IMR-90 (cell line): ENCODE results near the gene MLX. TPM values are rescaled to one million over a fixed set of nuclear protein-coding genes. Genes with fewer than 3 reads are reported as not detected.

Source experiments
- ATAC-seq: fragments of 200-7000 bp; cut with Tn5 transposase; 2 replicates; pipeline ENCODE4 v1.9.1; 2020; ENCODE audit warnings: low read depth, mild to moderate bottlenecking, moderate library complexity
- BruUV-seq: library from RNA; stranded (reverse); fragments of 400-500 nt; replicated peaks from 2 replicates; lab custom pipeline; 2021; lab: Mats Ljungman, UMichigan
- CTCF ChIA-PET: fragments of 300-600 bp; formaldehyde crosslinking; extraction: SDS; loops from one replicate; lab custom pipeline; 2021; ENCODE audit warnings: antibody characterized with exemption; lab: Yijun Ruan, JAX
- POLR2A ChIA-PET: fragments of 300-600 bp; sonication (Branson Sonifier 250); formaldehyde crosslinking; loops from one replicate; lab custom pipeline; 2022; ENCODE audit warnings: antibody characterized with exemption; ENCODE audit not compliant: unreplicated experiment; lab: Charles Lee
- DNase-seq: peaks from one replicate; pipeline ENCODE4 v3.0.0; 2013
- H2AFZ ChIP-seq: replicated peaks from 2 replicates; pipeline ENCODE3; 2013; ENCODE audit warnings: low read length, mild to moderate bottlenecking; ENCODE audit not compliant: poor library complexity
- H2AK5ac ChIP-seq: 2 replicates; pipeline ENCODE4 v1.6.1; 2013; ENCODE audit warnings: low read depth, low read length, inconsistent platforms
- H2AK9ac ChIP-seq: replicated peaks from 2 replicates; pipeline ENCODE3; 2013; ENCODE audit warnings: mild to moderate bottlenecking, low read depth, low read length, moderate library complexity; ENCODE audit not compliant: poor library complexity
- H2BK120ac ChIP-seq: 2 replicates; pipeline ENCODE4 v1.6.1; 2013; ENCODE audit warnings: low read depth, low read length, inconsistent platforms
- H2BK15ac ChIP-seq: 3 replicates; pipeline ENCODE4 v1.6.1; 2013; ENCODE audit warnings: low read depth, low read length, inconsistent platforms
- H2BK20ac ChIP-seq: 2 replicates; pipeline ENCODE4 v1.6.1; 2013; ENCODE audit warnings: low read depth, mild to moderate bottlenecking, inconsistent platforms, low read length, moderate library complexity
- H2BK5ac ChIP-seq: 2 replicates; pipeline ENCODE4 v1.6.1; 2013; ENCODE audit warnings: mild to moderate bottlenecking, low read depth, low read length, inconsistent platforms; ENCODE audit not compliant: poor library complexity, severe bottlenecking
- H3K14ac ChIP-seq: replicated peaks from 2 replicates; pipeline ENCODE4 v1.6.1; 2013; ENCODE audit warnings: low read depth, low read length, inconsistent platforms
- H3K18ac ChIP-seq: 2 replicates; pipeline ENCODE4 v1.6.1; 2013; ENCODE audit warnings: low read depth, low read length, control low read depth
- H3K23ac ChIP-seq: 2 replicates; pipeline ENCODE4 v1.6.1; 2013; ENCODE audit warnings: low read depth, low read length, inconsistent platforms
- H3K27ac ChIP-seq: 2 replicates; pipeline ENCODE4 v1.5.1; 2013; ENCODE audit warnings: mild to moderate bottlenecking, control low read depth, low read length; ENCODE audit not compliant: insufficient read depth
- H3K27me3 ChIP-seq: 2 replicates; pipeline ENCODE4 v1.6.1; 2013; ENCODE audit warnings: low read length; ENCODE audit not compliant: control insufficient read depth, insufficient read depth
- H3K36me3 ChIP-seq: 2 replicates; pipeline ENCODE4 v1.6.1; 2013; ENCODE audit warnings: low read length, mixed read lengths; ENCODE audit not compliant: control insufficient read depth, insufficient read depth
- H3K4ac ChIP-seq: 2 replicates; pipeline ENCODE4 v1.6.1; 2013; ENCODE audit warnings: low read depth, low read length, inconsistent platforms
- H3K4me1 ChIP-seq: 2 replicates; pipeline ENCODE4 v1.6.1; 2013; ENCODE audit warnings: low read length, mixed read lengths; ENCODE audit not compliant: control insufficient read depth, insufficient read depth
- H3K4me2 ChIP-seq: 2 replicates; pipeline ENCODE4 v1.6.1; 2013; ENCODE audit warnings: low read depth, mild to moderate bottlenecking, control low read depth, low read length, moderate library complexity
- H3K4me3 ChIP-seq: 2 replicates; pipeline ENCODE4 v1.5.1; 2013; ENCODE audit warnings: low read depth, mild to moderate bottlenecking, control low read depth, low read length, moderate library complexity; ENCODE audit not compliant: insufficient read depth
- H3K56ac ChIP-seq: 2 replicates; pipeline ENCODE4 v1.6.1; 2013; ENCODE audit warnings: low read length, inconsistent platforms; ENCODE audit not compliant: insufficient read depth; ENCODE audit errors: extremely low read depth
- H3K79me1 ChIP-seq, 2 experiments: 2 replicates each; pipeline ENCODE4 v1.6.1; 2013; ENCODE audit warnings: low read length in 2 of 2, inconsistent platforms in 1 of 2, low read depth in 1 of 2
- H3K9ac ChIP-seq: 2 replicates; pipeline ENCODE4 v1.6.1; 2013; ENCODE audit warnings: low read depth, low read length, control low read depth
- H3K9me1 ChIP-seq: 2 replicates; pipeline ENCODE4 v1.6.1; 2013; ENCODE audit warnings: low read length, inconsistent platforms; ENCODE audit not compliant: insufficient read depth
- H3K9me3 ChIP-seq: 2 replicates; pipeline ENCODE4 v1.6.1; 2013; ENCODE audit warnings: low read length; ENCODE audit not compliant: control insufficient read depth, insufficient read depth
- H4K20me1 ChIP-seq: 2 replicates; pipeline ENCODE4 v1.6.1; 2013; ENCODE audit warnings: low read length, inconsistent platforms; ENCODE audit not compliant: insufficient read depth
- H4K5ac ChIP-seq: 2 replicates; pipeline ENCODE4 v1.6.1; 2013; ENCODE audit warnings: mild to moderate bottlenecking, low read depth, low read length, control low read depth
- H4K8ac ChIP-seq, 2 experiments: 2 replicates each; pipeline ENCODE4 v1.6.1; 2013; ENCODE audit warnings: low read depth in 2 of 2, low read length in 2 of 2, control low read depth in 1 of 2, inconsistent platforms in 1 of 2
- H4K91ac ChIP-seq: 2 replicates; pipeline ENCODE4 v1.6.1; 2013; ENCODE audit warnings: low read depth, low read length, inconsistent platforms; ENCODE audit not compliant: insufficient read depth
- BHLHE40 ChIP-seq: fragments of 150-350 bp; IDR thresholded peaks from 2 replicates; pipeline ENCODE4 v1.6.1; 2016; ENCODE audit warnings: mild to moderate bottlenecking, low read depth, low read length
- CEBPB ChIP-seq: IDR thresholded peaks from 2 replicates; pipeline ENCODE4 v1.6.1; 2012; ENCODE audit warnings: low read depth, low read length, improper control_type of control experiment
- MAZ ChIP-seq: IDR thresholded peaks from 2 replicates; pipeline ENCODE4 v1.6.1; 2012; ENCODE audit warnings: low read depth, mild to moderate bottlenecking, low read length, improper control_type of control experiment, moderate library complexity, borderline replicate concordance
- MXI1 ChIP-seq: IDR thresholded peaks from 2 replicates; pipeline ENCODE4 v1.6.1; 2012; ENCODE audit warnings: low read depth, mild to moderate bottlenecking, low read length, moderate library complexity, borderline replicate concordance
- NFE2L2 ChIP-seq: fragments of 150-350 bp; IDR thresholded peaks from 2 replicates; pipeline ENCODE4 v1.6.1; 2016; ENCODE audit warnings: low read depth, mild to moderate bottlenecking, low read length
- RAD21 ChIP-seq: IDR thresholded peaks from 2 replicates; pipeline ENCODE4 v1.6.1; 2012; ENCODE audit warnings: low read length, improper control_type of control experiment
- SMC3 ChIP-seq: fragments of 150-350 bp; IDR thresholded peaks from 2 replicates; pipeline ENCODE4 v1.6.1; 2016; ENCODE audit warnings: low read depth, mild to moderate bottlenecking, antibody characterized with exemption, low read length, moderate library complexity
- WGBS, 2 experiments: methylation state at CpG; one replicate each; pipeline versions ENCODE4 v1.1.5 to v1.1.7; 2013; ENCODE audit warnings: missing lambda C conversion rate in 2 of 2; ENCODE audit not compliant: insufficient read length in 1 of 2; ENCODE audit errors: extremely low coverage in 2 of 2; 5-methylcytosine and 5-hydroxymethylcytosine counted together
- dilution Hi-C: fragments of 300-500 bp; cut with HindIII; formaldehyde crosslinking; loops from one replicate; pipeline ENCODE4 v1.14.3; 2018; ENCODE audit warnings: low sequenced_read_pairs; ENCODE audit not compliant: unreplicated experiment
- in situ Hi-C: fragments of 300-500 bp; cut with MboI; formaldehyde crosslinking; loops from 3 replicates; pipeline ENCODE4 v1.14.3; 2019; ENCODE audit warnings: low sequenced_read_pairs, inconsistent platforms, mixed read lengths
- intact Hi-C: fragments of 100-400 bp; cut with micrococcal nuclease; formaldehyde crosslinking; loops from 2 replicates; pipeline ENCODE4 v1.10.0; 2022
- polyA plus RNA-seq, 3 experiments: library from polyadenylated mRNA; depleted of rRNA; stranded (reverse); fragments of >200 nt; gene quantifications; 2 replicates each; pipeline ENCODE4 v1.2.3, GENCODE V29; 2012; ENCODE audit warnings: low replicate concordance in 1 of 3
- total RNA-seq: library from RNA; depleted of rRNA; stranded (reverse); fragments of >200 nt; gene quantifications from 2 replicates; pipeline ENCODE4 v1.2.3, GENCODE V29; 2012
- TF ChIP-seq, protein P1 (sequence below): fragments of 150-350 bp; IDR thresholded peaks from 2 replicates; pipeline ENCODE4 v1.6.1; 2016; ENCODE audit warnings: low read depth, mild to moderate bottlenecking, low read length, moderate library complexity, borderline replicate concordance
- TF ChIP-seq, protein P2 (sequence below): fragments of 150-350 bp; IDR thresholded peaks from 2 replicates; pipeline ENCODE4 v1.6.1; 2017; ENCODE audit warnings: mild to moderate bottlenecking, antibody characterized with exemption, low read length, low read depth

Gene MLX
- total and polyA plus RNA-seq, 2 of the 4 experiments (the other 2 are of a cell fraction): 37.8 to 45.6 TPM

DNA sequence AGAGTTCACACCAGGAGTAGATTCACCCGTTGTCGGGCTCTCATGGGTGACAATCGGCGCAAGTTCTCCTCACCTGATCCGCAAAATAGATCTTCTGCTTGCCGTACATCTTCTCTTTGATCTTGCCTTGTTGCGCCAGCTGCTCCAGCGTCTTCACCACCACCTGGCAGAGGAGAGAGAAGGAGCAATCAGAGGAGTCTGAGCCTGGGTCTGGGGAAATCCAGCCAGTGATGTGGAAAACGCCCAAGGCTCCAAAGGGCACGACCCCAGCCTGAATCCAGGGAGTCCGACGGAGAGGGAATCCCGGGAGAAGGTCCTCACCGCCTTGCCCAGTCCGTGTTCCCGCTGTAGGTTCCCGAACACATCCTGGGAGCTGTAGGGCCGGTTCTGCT, 10.2 kb downstream of the MLX start:
- no peaks in the 10 kb centered on the region for H3K9me1 ChIP-seq
- H3K18ac ChIP-seq: no peak overlapping the region
- H2BK15ac ChIP-seq: no peak overlapping the region
- H3K23ac ChIP-seq: peak overlapping the region; percentile 54
- peak overlapping the region; percentile 54 for H3K9ac ChIP-seq
- peak overlapping the region; percentile 99 for H2AFZ ChIP-seq
- no peak overlapping the region for H2BK5ac ChIP-seq
- peak; percentile 10 for ATAC-seq
- no peaks in the 10 kb centered on the region for H3K27me3 ChIP-seq
- peak overlapping the region; percentile 40; the same call in 1 of the 2 replicates for H3K27ac ChIP-seq
- H2AK5ac ChIP-seq: peak overlapping the region; percentile 71; the same call in 1 of the 2 replicates
- peaks cover 4% of the 10 kb centered on the region; the same call in 1 of the 2 replicates for H4K20me1 ChIP-seq
- H2BK120ac ChIP-seq: no peak overlapping the region
- H2AK9ac ChIP-seq: peak overlapping the region; percentile 99
- in situ Hi-C loops (loop anchor here (5.0 kb wide), 1 partner anchor 105 kb away; the partner anchor contains the start of genes CCR10 and CNTNAP1), intact Hi-C loops (loop anchor here (2.0 to 5.0 kb wide), 2 partner anchors 32 to 185 kb away; partner anchors contain the start of genes RAMP2, RETREG3 and TUBG1), dilution Hi-C loops (no loop called here)
- H4K8ac ChIP-seq: peak overlapping the region; percentile 13 to 65; a peak in 2 of 4 replicates
- H3K79me1 ChIP-seq: peaks cover 33 to 68% of the 10 kb centered on the region in 2 experiments; a peak in 3 of 4 replicates
- ChIA-PET POLR2A (no interaction called here), CTCF (interaction anchor here (0.6 to 2.2 kb wide), 5 partner anchors 10 to 247 kb away, joined by 3 to 6 read pairs (median 5); partner anchors contain the start of gene BECN1)
- H3K14ac ChIP-seq: peak overlapping the region; percentile 30; the same call in 1 of the 2 replicates
- peak overlapping the region; percentile 42 for H3K56ac ChIP-seq
- peak overlapping the region; percentile 40; the same call in 1 of the 2 replicates for H4K91ac ChIP-seq
- no peak overlapping the region for H2BK20ac ChIP-seq
- BruUV-seq: no TSS peak
- DNase-seq: no peak
- H3K9me3 ChIP-seq: no peaks in the 10 kb centered on the region
- H3K4ac ChIP-seq: peak overlapping the region; percentile 56
- peak overlapping the region; percentile 51 for H3K4me3 ChIP-seq
- H4K5ac ChIP-seq: no peak overlapping the region
- 4% methylated on average over 11 of the region's 18 CpGs; no CpG with 5 or more reads in 1 of the 2 experiments for WGBS, 2 experiments
- H3K4me1 ChIP-seq: peaks cover 5% of the 10 kb centered on the region
- H3K36me3 ChIP-seq: peaks cover 40% of the 10 kb centered on the region
- peak overlapping the region; percentile 76 for H3K4me2 ChIP-seq
- no peak for TF ChIP-seq CEBPB
- TF ChIP-seq BHLHE40: no peak
- no peak for TF ChIP-seq RAD21
- TF ChIP-seq SMC3: no peak
- TF ChIP-seq, protein P1, sequence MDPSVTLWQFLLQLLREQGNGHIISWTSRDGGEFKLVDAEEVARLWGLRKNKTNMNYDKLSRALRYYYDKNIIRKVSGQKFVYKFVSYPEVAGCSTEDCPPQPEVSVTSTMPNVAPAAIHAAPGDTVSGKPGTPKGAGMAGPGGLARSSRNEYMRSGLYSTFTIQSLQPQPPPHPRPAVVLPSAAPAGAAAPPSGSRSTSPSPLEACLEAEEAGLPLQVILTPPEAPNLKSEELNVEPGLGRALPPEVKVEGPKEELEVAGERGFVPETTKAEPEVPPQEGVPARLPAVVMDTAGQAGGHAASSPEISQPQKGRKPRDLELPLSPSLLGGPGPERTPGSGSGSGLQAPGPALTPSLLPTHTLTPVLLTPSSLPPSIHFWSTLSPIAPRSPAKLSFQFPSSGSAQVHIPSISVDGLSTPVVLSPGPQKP: no peak
- TF ChIP-seq, protein P2, sequence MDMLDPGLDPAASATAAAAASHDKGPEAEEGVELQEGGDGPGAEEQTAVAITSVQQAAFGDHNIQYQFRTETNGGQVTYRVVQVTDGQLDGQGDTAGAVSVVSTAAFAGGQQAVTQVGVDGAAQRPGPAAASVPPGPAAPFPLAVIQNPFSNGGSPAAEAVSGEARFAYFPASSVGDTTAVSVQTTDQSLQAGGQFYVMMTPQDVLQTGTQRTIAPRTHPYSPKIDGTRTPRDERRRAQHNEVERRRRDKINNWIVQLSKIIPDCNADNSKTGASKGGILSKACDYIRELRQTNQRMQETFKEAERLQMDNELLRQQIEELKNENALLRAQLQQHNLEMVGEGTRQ: no peak
- no peak for TF ChIP-seq NFE2L2
- no peak for TF ChIP-seq MAZ
- TF ChIP-seq MXI1: no peak
